SK-N-SH treated with all-trans-retinoic acid at 6 μM for 48 hours (cell line): Measurements from ENCODE around the gene MTMR10.

Experiments
- ISL1 ChIP-seq: fragments of 250-450 bp; sonication (Bioruptor Pico); IDR thresholded peaks from 2 replicates; pipeline ENCODE4 v2.1.2; 2022; ENCODE audit warnings: mild to moderate bottlenecking, moderate library complexity
- PPARA ChIP-seq: fragments of 250-450 bp; sonication (Bioruptor Pico); IDR thresholded peaks from 2 replicates; pipeline ENCODE4 v1.5.0; 2020; ENCODE audit warnings: mild to moderate bottlenecking, borderline replicate concordance
- RARB ChIP-seq: fragments of 250-450 bp; sonication (Bioruptor Pico); IDR thresholded peaks from 2 replicates; pipeline ENCODE4 v1.8.0; 2021; ENCODE audit warnings: mild to moderate bottlenecking, moderate library complexity
- SNAI2 ChIP-seq: fragments of 250-450 bp; sonication (Bioruptor Pico); IDR thresholded peaks from 2 replicates; pipeline ENCODE4 v1.5.0; 2020; ENCODE audit warnings: mild to moderate bottlenecking, moderate library complexity
- ZNF70 ChIP-seq: fragments of 450-650 bp; formaldehyde crosslinking; IDR thresholded peaks from 2 replicates; pipeline ENCODE4 v1.5.0; 2020; ENCODE audit warnings: mild to moderate bottlenecking, moderate library complexity
- ZNF8 ChIP-seq: fragments of 450-650 bp; formaldehyde crosslinking; IDR thresholded peaks from 2 replicates; pipeline ENCODE4 v1.5.0; 2020; ENCODE audit warnings: mild to moderate bottlenecking, moderate library complexity
- TF ChIP-seq, protein P1 (sequence below): fragments of 250-450 bp; sonication (Bioruptor Pico); IDR thresholded peaks from 2 replicates; pipeline ENCODE4 v1.8.0; 2020; ENCODE audit warnings: mild to moderate bottlenecking, moderate library complexity, borderline replicate concordance
- TF ChIP-seq, protein P2 (sequence below): fragments of 250-450 bp; sonication (Bioruptor Pico); IDR thresholded peaks from 2 replicates; pipeline ENCODE4 v1.5.1; 2020; ENCODE audit warnings: low read depth, mild to moderate bottlenecking, moderate library complexity
- TF ChIP-seq, protein P3 (sequence below): fragments of 250-450 bp; sonication (Bioruptor Pico); IDR thresholded peaks from 2 replicates; pipeline ENCODE4 v1.8.0; 2021; ENCODE audit warnings: low read depth, mild to moderate bottlenecking, moderate library complexity, borderline replicate concordance
- TF ChIP-seq, protein P4 (sequence below): fragments of 250-450 bp; sonication (Bioruptor Pico); IDR thresholded peaks from 2 replicates; pipeline ENCODE4 v1.5.1; 2021; ENCODE audit warnings: mild to moderate bottlenecking, moderate library complexity

DNA sequence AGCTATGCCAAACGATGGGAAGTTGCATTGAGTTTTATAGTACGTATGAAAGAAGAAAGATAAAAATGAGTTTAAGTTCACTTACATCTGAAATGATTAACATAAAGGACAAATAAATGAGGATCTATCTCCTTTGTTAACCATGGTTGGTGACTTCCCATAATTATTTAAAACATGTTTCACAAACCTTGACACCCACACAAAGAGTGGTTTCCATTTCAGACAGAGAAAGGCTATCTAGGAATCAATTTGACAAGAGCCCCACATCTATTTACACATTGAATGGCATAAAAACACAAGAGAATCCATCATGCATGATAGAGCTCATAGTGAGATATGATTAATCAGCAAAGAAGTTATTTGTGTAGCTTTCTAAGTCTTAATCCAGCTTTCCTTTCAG is 14.2 kb upstream of the MTMR10 start:
- TF ChIP-seq ZNF70 = no peak
- no peak for TF ChIP-seq PPARA (CRISPR knock-in tag)
- TF ChIP-seq, protein P1, sequence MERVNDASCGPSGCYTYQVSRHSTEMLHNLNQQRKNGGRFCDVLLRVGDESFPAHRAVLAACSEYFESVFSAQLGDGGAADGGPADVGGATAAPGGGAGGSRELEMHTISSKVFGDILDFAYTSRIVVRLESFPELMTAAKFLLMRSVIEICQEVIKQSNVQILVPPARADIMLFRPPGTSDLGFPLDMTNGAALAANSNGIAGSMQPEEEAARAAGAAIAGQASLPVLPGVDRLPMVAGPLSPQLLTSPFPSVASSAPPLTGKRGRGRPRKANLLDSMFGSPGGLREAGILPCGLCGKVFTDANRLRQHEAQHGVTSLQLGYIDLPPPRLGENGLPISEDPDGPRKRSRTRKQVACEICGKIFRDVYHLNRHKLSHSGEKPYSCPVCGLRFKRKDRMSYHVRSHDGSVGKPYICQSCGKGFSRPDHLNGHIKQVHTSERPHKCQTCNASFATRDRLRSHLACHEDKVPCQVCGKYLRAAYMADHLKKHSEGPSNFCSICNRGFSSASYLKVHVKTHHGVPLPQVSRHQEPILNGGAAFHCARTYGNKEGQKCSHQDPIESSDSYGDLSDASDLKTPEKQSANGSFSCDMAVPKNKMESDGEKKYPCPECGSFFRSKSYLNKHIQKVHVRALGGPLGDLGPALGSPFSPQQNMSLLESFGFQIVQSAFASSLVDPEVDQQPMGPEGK = no peak
- TF ChIP-seq, protein P2, sequence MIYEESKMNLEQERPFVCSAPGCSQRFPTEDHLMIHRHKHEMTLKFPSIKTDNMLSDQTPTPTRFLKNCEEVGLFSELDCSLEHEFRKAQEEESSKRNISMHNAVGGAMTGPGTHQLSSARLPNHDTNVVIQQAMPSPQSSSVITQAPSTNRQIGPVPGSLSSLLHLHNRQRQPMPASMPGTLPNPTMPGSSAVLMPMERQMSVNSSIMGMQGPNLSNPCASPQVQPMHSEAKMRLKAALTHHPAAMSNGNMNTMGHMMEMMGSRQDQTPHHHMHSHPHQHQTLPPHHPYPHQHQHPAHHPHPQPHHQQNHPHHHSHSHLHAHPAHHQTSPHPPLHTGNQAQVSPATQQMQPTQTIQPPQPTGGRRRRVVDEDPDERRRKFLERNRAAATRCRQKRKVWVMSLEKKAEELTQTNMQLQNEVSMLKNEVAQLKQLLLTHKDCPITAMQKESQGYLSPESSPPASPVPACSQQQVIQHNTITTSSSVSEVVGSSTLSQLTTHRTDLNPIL (CRISPR knock-in tag) = no peak
- no peak for TF ChIP-seq ZNF8 (CRISPR knock-in tag)
- no peak for TF ChIP-seq RARB (CRISPR knock-in tag)
- TF ChIP-seq, protein P3, sequence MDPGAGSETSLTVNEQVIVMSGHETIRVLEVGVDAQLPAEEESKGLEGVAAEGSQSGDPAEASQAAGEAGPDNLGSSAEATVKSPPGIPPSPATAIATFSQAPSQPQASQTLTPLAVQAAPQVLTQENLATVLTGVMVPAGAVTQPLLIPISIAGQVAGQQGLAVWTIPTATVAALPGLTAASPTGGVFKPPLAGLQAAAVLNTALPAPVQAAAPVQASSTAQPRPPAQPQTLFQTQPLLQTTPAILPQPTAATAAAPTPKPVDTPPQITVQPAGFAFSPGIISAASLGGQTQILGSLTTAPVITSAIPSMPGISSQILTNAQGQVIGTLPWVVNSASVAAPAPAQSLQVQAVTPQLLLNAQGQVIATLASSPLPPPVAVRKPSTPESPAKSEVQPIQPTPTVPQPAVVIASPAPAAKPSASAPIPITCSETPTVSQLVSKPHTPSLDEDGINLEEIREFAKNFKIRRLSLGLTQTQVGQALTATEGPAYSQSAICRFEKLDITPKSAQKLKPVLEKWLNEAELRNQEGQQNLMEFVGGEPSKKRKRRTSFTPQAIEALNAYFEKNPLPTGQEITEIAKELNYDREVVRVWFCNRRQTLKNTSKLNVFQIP = no peak
- no peak for TF ChIP-seq ISL1
- TF ChIP-seq, protein P4, sequence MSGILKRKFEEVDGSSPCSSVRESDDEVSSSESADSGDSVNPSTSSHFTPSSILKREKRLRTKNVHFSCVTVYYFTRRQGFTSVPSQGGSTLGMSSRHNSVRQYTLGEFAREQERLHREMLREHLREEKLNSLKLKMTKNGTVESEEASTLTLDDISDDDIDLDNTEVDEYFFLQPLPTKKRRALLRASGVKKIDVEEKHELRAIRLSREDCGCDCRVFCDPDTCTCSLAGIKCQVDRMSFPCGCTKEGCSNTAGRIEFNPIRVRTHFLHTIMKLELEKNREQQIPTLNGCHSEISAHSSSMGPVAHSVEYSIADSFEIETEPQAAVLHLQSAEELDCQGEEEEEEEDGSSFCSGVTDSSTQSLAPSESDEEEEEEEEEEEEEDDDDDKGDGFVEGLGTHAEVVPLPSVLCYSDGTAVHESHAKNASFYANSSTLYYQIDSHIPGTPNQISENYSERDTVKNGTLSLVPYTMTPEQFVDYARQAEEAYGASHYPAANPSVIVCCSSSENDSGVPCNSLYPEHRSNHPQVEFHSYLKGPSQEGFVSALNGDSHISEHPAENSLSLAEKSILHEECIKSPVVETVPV (CRISPR knock-in tag) = no peak
- no peak for TF ChIP-seq SNAI2 (CRISPR knock-in tag)
